Measurements from ENCODE around the gene IRX1. TPM values are rescaled to one million over a fixed set of nuclear protein-coding genes. Genes with fewer than 3 reads are reported as not detected.

The IRX1 gene
- total and polyA plus RNA-seq, 2 of the 8 experiments (the other 6 are each of a cell fraction or from before 2014, with no cell fraction given): 2.6 to 3.9 TPM

DNA sequence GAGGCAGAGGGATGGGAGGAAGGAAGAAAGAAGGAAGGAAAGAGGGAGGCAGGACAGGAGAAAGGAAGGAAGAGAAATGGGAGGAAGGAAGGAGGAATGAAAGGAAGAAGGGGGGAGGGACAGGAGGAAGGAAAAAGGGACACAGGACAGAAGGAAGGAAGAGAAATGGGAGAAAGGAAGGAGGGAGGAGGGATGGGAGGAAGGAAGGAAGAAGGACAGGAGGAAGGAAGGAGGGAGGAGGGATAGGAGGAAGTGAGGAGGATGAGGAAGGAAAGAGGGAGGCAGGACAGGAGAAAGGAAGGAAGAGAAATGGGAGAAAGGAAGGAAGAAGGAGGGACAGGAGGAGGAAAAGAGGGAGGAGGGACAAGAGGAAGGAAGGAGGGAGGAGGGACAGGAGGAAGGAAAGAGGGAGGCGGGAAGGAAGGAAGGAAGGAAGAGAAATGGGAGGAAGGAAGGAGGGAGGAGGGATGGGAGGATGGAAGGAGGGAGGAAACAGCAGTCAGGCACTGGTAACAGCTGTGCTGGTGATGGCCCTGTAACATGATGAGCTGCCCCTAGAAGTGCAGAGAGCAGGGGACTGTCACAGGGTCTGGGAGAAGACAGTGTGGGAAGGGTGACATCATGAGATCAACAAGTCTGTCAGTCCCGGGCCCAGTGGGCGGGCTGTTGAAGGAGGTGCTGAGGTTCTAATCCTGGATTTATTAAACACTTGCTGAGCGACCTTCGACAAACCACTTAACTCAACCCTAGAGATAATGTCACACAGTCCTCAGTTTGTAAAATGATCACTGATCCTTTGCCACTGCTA is 10.7 kb upstream of the IRX1 start:
- H3K4me3 ChIP-seq (ENCODE audit: extremely low read depth in 1 of 4, insufficient read depth in 2 of 4, low read depth in 3 of 4, low read length in 4 of 4): no peak overlapping the region
- FAIRE-seq (no peak), DNase-seq (ENCODE audit: low read depth in 1 of 2, low spot score in 2 of 2) (no peak)
- no peak overlapping the region for H3K9ac ChIP-seq (replicated peaks in 1 of 4; ENCODE audit: extremely low read depth in 1 of 4, low read depth in 3 of 4, low read length in 3 of 4)
- H4K8ac ChIP-seq (ENCODE audit: extremely low read depth, insufficient read depth, low read length): no peak overlapping the region
- H4K20me1 ChIP-seq (replicated peaks in 1 of 2; ENCODE audit: control insufficient read depth in 1 of 2, insufficient read depth in 2 of 2, low read length in 2 of 2): no peaks in the 10 kb centered on the region
- 80% methylated on average over 3 of the region's 5 CpGs; no CpG with 5 or more reads in 1 of the 2 experiments for WGBS, 2 experiments (ENCODE audit: extremely low coverage in 1 of 2, insufficient coverage in 1 of 2, insufficient read length in 1 of 2, insufficient replicate concordance in 2 of 2, low coverage in 1 of 2, low lambda C conversion rate in 2 of 2, missing lambda C conversion rate in 1 of 2)
- CTCF ChIA-PET (ENCODE audit: partially characterized antibody): no interaction called here
- H3K4me1 ChIP-seq (replicated peaks in 1 of 4; ENCODE audit: control insufficient read depth in 3 of 4, insufficient read depth in 4 of 4, low read length in 3 of 4): no peaks in the 10 kb centered on the region
- no peak overlapping the region for H3K4ac ChIP-seq (replicated peaks; ENCODE audit: insufficient read length, low read depth, low read length)
- POLR2A ChIA-PET (ENCODE audit: partially characterized antibody): no interaction called here
- no peak overlapping the region for H2AK5ac ChIP-seq (ENCODE audit: low read depth, low read length)
- H3K36me3 ChIP-seq (ENCODE audit: control insufficient read depth in 2 of 4, insufficient read depth in 4 of 4, low read length in 3 of 4): no peaks in the 10 kb centered on the region
- no peaks in the 10 kb centered on the region for H3K79me1 ChIP-seq (ENCODE audit: low read depth, low read length)
- no peak overlapping the region for H3K23ac ChIP-seq (ENCODE audit: insufficient read length)
- H3K79me2 ChIP-seq (ENCODE audit: control insufficient read depth in 1 of 2, insufficient read depth in 2 of 2, low read length in 2 of 2): no peaks in the 10 kb centered on the region
- no peak overlapping the region for H3K18ac ChIP-seq (ENCODE audit: extremely low read depth, low read length)
- no peak overlapping the region for H2BK15ac ChIP-seq (ENCODE audit: low read length)
- H2BK120ac ChIP-seq (replicated peaks; ENCODE audit: low read depth, low read length): no peak overlapping the region
- H3K27me3 ChIP-seq (replicated peaks in 1 of 4; ENCODE audit: control insufficient read depth in 3 of 4, extremely low read depth in 1 of 4, insufficient read depth in 3 of 4, low read length in 3 of 4): peaks cover 13 to 38% (median 19%) of the 10 kb centered on the region in 4 experiments
- no peak overlapping the region for H3K4me2 ChIP-seq (ENCODE audit: insufficient read depth in 1 of 2, low read depth in 2 of 2, low read length in 2 of 2)
- H2BK5ac ChIP-seq (ENCODE audit: low read depth, low read length): no peak overlapping the region
- no peak overlapping the region for H4K5ac ChIP-seq (ENCODE audit: insufficient read length, low read depth, low read length)
- H2BK12ac ChIP-seq (ENCODE audit: low read depth, low read length): 0 out of 2 replicates have a peak overlapping the region, but pooled peaks have one; percentile 52
- no peak overlapping the region for H2BK20ac ChIP-seq (ENCODE audit: low read length)
- no peaks in the 10 kb centered on the region for H3K9me3 ChIP-seq (ENCODE audit: insufficient read depth in 2 of 2, low read depth in 1 of 2, low read length in 1 of 2)
- H3K56ac ChIP-seq (replicated peaks; ENCODE audit: insufficient read length, low read depth, low read length): no peak overlapping the region
- peaks cover 7% of the 10 kb centered on the region; the same call in 1 of the 2 replicates for H3K23me2 ChIP-seq (ENCODE audit: low read depth, low read length)
- H4K91ac ChIP-seq (replicated peaks; ENCODE audit: insufficient read length, low read length): no peak overlapping the region
- no peak overlapping the region for H3K14ac ChIP-seq (ENCODE audit: insufficient read length)
- H2AFZ ChIP-seq (ENCODE audit: low read length): no peak overlapping the region
- no peak overlapping the region for H3K27ac ChIP-seq (ENCODE audit: low read depth, low read length)
- TF ChIP-seq GTF2F1 (IDR thresholded peaks at IDR 0.05; ENCODE audit: borderline replicate concordance, low read depth, low read length): no peak
- no peak for TF ChIP-seq SP1 (IDR thresholded peaks at IDR 0.05; ENCODE audit: low read depth, low read length)
- no peak for TF ChIP-seq SRF (IDR thresholded peaks at IDR 0.05; ENCODE audit: low read depth, low read length)
